ENCODE results near the gene FMNL3. TPM values are rescaled to one million over a fixed set of nuclear protein-coding genes. Genes with fewer than 3 reads are reported as not detected.

FMNL3 gene
- total RNA-seq, 1 experiment from 2014 or later: 3.5 TPM

- CTCF ChIA-PET: no interaction called here
- no peak for DNase-seq (ENCODE audit: low read depth, low spot score)
- POLR2A ChIA-PET: interaction anchor here (2.0 kb wide), 1 partner anchor 7 kb away, joined by 12 read pairs; the partner anchor contains the start of gene TMBIM6
- TF ChIP-seq FOSL1 (IDR thresholded peaks at IDR 0.05; ENCODE audit: low read depth) (no peak), TCF7L2 (IDR thresholded peaks at IDR 0.05; ENCODE audit: borderline replicate concordance, extremely low read depth, insufficient read depth, insufficient read length) (no peak), ATF3 (IDR thresholded peaks at IDR 0.05) (no peak), ELF1 (IDR thresholded peaks at IDR 0.05; ENCODE audit: borderline replicate concordance, low read depth) (no peak), RAD21 (IDR thresholded peaks at IDR 0.05; ENCODE audit: low read depth) (no peak), EZH2 (IDR thresholded peaks at IDR 0.05) (no peak), CEBPB (IDR thresholded peaks at IDR 0.05; ENCODE audit: low read depth) (no peak), CBX3 (IDR thresholded peaks at IDR 0.05; ENCODE audit: low read depth) (no peak), ZFX (IDR thresholded peaks at IDR 0.05) (no peak), POLR2AphosphoS5 (IDR thresholded peaks at IDR 0.05; ENCODE audit: low read depth, low read length) (no peak), REST (IDR thresholded peaks at IDR 0.05; ENCODE audit: low read depth) (no peak), EGR1 (IDR thresholded peaks at IDR 0.05; ENCODE audit: low read depth) (no peak), SIN3A (IDR thresholded peaks at IDR 0.05; ENCODE audit: low read depth) (no peak), YY1 (IDR thresholded peaks at IDR 0.05; ENCODE audit: extremely low read depth, insufficient replicate concordance, low read depth, low read length) (no peak)
- Histone ChIP-seq H2AFZ (ENCODE audit: low read depth, low read length, poor library complexity, severe bottlenecking) (no peak overlapping the region), H3K9me3 (ENCODE audit: control insufficient read depth in 1 of 2, insufficient read depth in 1 of 2, low read depth in 1 of 2, low read length in 2 of 2) (no peaks in the 10 kb centered on the region), H3K4me1 (ENCODE audit: control insufficient read depth in 1 of 2, insufficient read depth in 2 of 2, low read length in 2 of 2) (peaks cover 3 to 12% of the 10 kb centered on the region in 2 experiments; a peak in 3 of 4 replicates), H3K9ac (ENCODE audit: low read length) (no peak overlapping the region), H4K20me1 (ENCODE audit: insufficient read depth) (peaks cover 23% of the 10 kb centered on the region; the same call in 1 of the 2 replicates), H3K79me2 (ENCODE audit: insufficient read depth, low read length) (peaks cover 100% of the 10 kb centered on the region), H3K4me3 (replicated peaks in 1 of 2; ENCODE audit: low read depth in 1 of 2, low read length in 2 of 2) (no peak overlapping the region), H3K36me3 (ENCODE audit: control insufficient read depth in 1 of 2, insufficient read depth in 2 of 2, low read length in 2 of 2) (peaks cover 13 to 23% of the 10 kb centered on the region in 2 experiments), H3K27me3 (ENCODE audit: insufficient read depth, low read length) (no peaks in the 10 kb centered on the region), H3K9me2 (ENCODE audit: insufficient read depth) (no peaks in the 10 kb centered on the region), H3K4me2 (ENCODE audit: low read length) (no peak overlapping the region), H3K27ac (ENCODE audit: low read depth, low read length) (no peak overlapping the region)
- RAD21 ChIA-PET (ENCODE audit: low non-redundant PET in 1 of 2, low total read pairs in 2 of 2, uncharacterized antibody in 2 of 2, unreplicated experiment in 2 of 2): no interaction called here
- BruUV-seq (replicated peaks): no TSS peak
- intact Hi-C loops (cut with micrococcal nuclease): no loop called here
- ATAC-seq: no peak
Measured at GRCh38 chr12:49748800-49749199, 41.6 kb upstream of the FMNL3 start.
